ENCODE results near the gene CCDC74A.

Gene CCDC74A

DNA sequence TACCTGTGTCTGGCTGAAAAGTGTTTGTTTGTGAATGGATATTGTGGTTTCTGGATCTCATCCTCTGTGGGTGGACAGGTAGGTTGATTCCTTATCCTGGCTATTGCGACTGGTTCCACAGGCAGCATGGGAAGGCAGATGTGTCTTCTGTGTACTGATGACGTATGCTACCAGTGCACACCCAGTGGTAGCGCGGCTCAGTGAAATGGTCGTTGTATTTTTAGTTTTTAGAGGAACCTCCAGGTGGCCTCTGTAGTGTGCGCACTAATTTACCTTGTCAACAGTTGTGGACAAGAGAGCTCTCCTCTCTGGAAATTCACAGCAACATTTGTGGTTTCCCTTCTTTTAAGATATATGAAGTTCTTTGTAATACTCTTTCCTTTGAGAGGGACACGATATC is 52.5 kb downstream of the CCDC74A start:
- no peak for TF ChIP-seq CTCF (IDR thresholded peaks at IDR 0.05; ENCODE audit: low read depth, low read length)
- DNase-seq (ENCODE audit: low read depth in 2 of 2), result no peak
- no peak overlapping the region for H3K4me3 ChIP-seq (replicated peaks in 1 of 2; ENCODE audit: low read depth in 2 of 2, low read length in 2 of 2)

Data from cardiac fibroblast (primary cell).